Measurements from ENCODE around the gene TIMM29. TPM values are rescaled to one million over a fixed set of nuclear protein-coding genes. Genes with fewer than 3 reads are reported as not detected.
"Not testable (repeated sequence)": the region's sequence is repeated elsewhere in the genome, so short reads cannot be mapped to it uniquely, and the experiment has no call there.

TIMM29 gene
- total and polyA plus RNA-seq, 2 of the 13 experiments (the other 11 are each of a cell fraction or from before 2014, with no cell fraction given), result 7.1 to 33.8 TPM

DNA sequence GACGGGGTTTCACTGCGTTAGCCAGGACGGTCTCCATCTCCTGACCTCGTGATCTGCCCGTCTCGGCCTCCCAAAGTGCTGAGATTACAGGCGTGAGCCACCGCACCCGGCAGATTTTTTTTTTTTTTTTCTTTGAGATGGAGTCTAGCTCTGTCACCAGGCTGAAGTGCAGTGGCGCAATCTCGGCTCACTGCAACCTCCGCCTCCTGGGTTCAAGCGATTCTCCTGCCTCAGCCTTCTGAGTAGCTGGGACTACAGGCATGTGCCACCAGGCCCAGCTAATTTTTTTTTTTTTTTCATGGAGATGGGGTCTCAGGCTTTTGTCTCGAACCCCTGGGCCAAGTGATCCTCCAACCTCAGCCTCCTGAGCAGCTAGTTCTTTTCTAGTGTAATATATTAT lies 13.0 kb downstream of the TIMM29 start:
- H2AFZ ChIP-seq (ENCODE audit: low read length), result not testable (repeated sequence)

DNA sequence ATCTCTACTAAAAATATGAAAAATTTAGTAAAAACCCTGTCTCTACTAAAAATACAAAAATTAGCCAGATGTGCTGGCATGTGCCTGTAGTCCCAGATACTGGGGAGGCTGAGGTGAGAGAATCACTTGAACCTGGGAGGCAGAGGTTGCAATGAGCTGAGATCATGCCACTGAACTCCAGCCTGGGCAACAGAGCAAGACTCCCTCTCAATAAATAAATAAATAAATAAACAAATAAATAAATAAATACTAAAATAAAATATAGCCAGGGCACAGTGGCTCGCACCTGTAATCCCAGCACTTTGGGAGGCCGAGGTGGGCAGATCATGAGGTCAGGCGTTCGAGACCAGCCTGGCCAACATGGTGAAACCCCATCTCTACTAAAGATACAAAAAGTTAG lies 14.8 kb downstream of the TIMM29 start:
- H3K36me3 ChIP-seq (replicated peaks in 1 of 2; ENCODE audit: control insufficient read depth in 1 of 2, insufficient read depth in 2 of 2, low read length in 2 of 2); H3K4me3 ChIP-seq (replicated peaks in 1 of 3; ENCODE audit: insufficient read depth in 1 of 3, low read depth in 2 of 3, low read length in 3 of 3); BruUV-seq (replicated peaks); H3K9ac ChIP-seq (ENCODE audit: insufficient read depth, low read depth, low read length); H3K79me2 ChIP-seq (ENCODE audit: insufficient read depth, low read length); POLR2A ChIA-PET; ATAC-seq; H2AFZ ChIP-seq (ENCODE audit: low read length); H3K9me3 ChIP-seq (ENCODE audit: low read length); H3K27ac ChIP-seq (ENCODE audit: extremely low read length, insufficient read depth, low read length); DNase-seq (ENCODE audit: low spot score); H4K20me1 ChIP-seq (ENCODE audit: insufficient read depth, low read length); in situ Hi-C loops (cut with HindIII; ENCODE audit: extremely low pct_ligation_motif_present, low pct_unique_long_range_greater_than_20kb); FAIRE-seq; H3K4me2 ChIP-seq (ENCODE audit: low read depth, low read length); H3K27me3 ChIP-seq (ENCODE audit: control insufficient read depth in 1 of 2, insufficient read depth in 2 of 2, low read length in 2 of 2): not testable (repeated sequence)
- intact Hi-C loops (cut with micrococcal nuclease; ENCODE audit: unreplicated experiment), result loop anchor here (5.0 kb wide), 1 partner anchor 69 kb away; no protein-coding TSS in a partner anchor
- 90% methylated on average over 4 of the region's 4 CpGs for WGBS (ENCODE audit: low lambda C conversion rate)
- peaks cover 63% of the 10 kb centered on the region for H3K4me1 ChIP-seq (ENCODE audit: insufficient read depth, low read length)
- CTCF ChIA-PET (ENCODE audit: low intra/inter-chr PET ratio, low total read pairs), result interaction anchor here (1.7 kb wide), 1 partner anchor 68 kb away, joined by 4 read pairs; no protein-coding TSS in a partner anchor

More for the DNA sequence above, 13.0 kb downstream of the TIMM29 start:
- WGBS (ENCODE audit: low lambda C conversion rate), result 14% methylated on average over 14 of the region's 14 CpGs
- H3K79me2 ChIP-seq (ENCODE audit: insufficient read depth, low read length); BruUV-seq (replicated peaks); DNase-seq (ENCODE audit: low spot score); FAIRE-seq; in situ Hi-C loops (cut with HindIII; ENCODE audit: extremely low pct_ligation_motif_present, low pct_unique_long_range_greater_than_20kb); H3K36me3 ChIP-seq (replicated peaks in 1 of 2; ENCODE audit: control insufficient read depth in 1 of 2, insufficient read depth in 2 of 2, low read length in 2 of 2); H3K27me3 ChIP-seq (ENCODE audit: control insufficient read depth in 1 of 2, insufficient read depth in 2 of 2, low read length in 2 of 2); H3K27ac ChIP-seq (ENCODE audit: extremely low read length, insufficient read depth, low read length); H4K20me1 ChIP-seq (ENCODE audit: insufficient read depth, low read length); H3K9ac ChIP-seq (ENCODE audit: insufficient read depth, low read depth, low read length); H3K9me3 ChIP-seq (ENCODE audit: low read length): not testable (repeated sequence)
- POLR2A ChIA-PET, result interaction anchor here (0.7 to 1.7 kb wide), 7 partner anchors 13 to 224 kb away, joined by 3 to 17 read pairs (median 3); partner anchors contain the start of genes LDLR and SMARCA4
- H3K4me2 ChIP-seq (ENCODE audit: low read depth, low read length), result peak overlapping the region; percentile 48
- peak; percentile 30 for ATAC-seq
- intact Hi-C loops (cut with micrococcal nuclease; ENCODE audit: unreplicated experiment), result loop anchor here (5.0 kb wide), 1 partner anchor 71 kb away; no protein-coding TSS in a partner anchor
- peak; percentile 47; the same call in 1 of the 2 replicates for TF ChIP-seq ZNF501 (CRISPR knock-in tag; IDR thresholded peaks at IDR 0.05)
- peak; percentile 14 for TF ChIP-seq SAP130 (CRISPR knock-in tag; IDR thresholded peaks at IDR 0.05; ENCODE audit: low read depth)
- TF ChIP-seq, protein P1, sequence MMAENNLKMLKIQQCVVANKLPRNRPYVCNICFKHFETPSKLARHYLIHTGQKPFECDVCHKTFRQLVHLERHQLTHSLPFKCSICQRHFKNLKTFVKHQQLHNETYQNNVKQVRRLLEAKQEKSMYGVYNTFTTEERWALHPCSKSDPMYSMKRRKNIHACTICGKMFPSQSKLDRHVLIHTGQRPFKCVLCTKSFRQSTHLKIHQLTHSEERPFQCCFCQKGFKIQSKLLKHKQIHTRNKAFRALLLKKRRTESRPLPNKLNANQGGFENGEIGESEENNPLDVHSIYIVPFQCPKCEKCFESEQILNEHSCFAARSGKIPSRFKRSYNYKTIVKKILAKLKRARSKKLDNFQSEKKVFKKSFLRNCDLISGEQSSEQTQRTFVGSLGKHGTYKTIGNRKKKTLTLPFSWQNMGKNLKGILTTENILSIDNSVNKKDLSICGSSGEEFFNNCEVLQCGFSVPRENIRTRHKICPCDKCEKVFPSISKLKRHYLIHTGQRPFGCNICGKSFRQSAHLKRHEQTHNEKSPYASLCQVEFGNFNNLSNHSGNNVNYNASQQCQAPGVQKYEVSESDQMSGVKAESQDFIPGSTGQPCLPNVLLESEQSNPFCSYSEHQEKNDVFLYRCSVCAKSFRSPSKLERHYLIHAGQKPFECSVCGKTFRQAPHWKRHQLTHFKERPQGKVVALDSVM (CRISPR knock-in tag; IDR thresholded peaks at IDR 0.05), result peak; percentile 40; the same call in 1 of the 2 replicates
- TF ChIP-seq, protein P2, sequence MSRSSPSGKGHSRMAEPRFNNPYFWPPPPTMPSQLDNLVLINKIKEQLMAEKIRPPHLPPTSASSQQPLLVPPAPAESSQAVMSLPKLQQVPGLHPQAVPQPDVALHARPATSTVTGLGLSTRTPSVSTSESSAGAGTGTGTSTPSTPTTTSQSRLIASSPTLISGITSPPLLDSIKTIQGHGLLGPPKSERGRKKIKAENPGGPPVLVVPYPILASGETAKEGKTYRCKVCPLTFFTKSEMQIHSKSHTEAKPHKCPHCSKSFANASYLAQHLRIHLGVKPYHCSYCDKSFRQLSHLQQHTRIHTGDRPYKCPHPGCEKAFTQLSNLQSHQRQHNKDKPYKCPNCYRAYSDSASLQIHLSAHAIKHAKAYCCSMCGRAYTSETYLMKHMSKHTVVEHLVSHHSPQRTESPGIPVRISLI (CRISPR knock-in tag; IDR thresholded peaks at IDR 0.05; ENCODE audit: borderline replicate concordance), result peak; percentile 81; the same call in 1 of the 2 replicates
- TF ChIP-seq CEBPG (CRISPR knock-in tag; IDR thresholded peaks at IDR 0.05), result peak; percentile 46; the same call in 1 of the 2 replicates
- TF ChIP-seq, protein P3, sequence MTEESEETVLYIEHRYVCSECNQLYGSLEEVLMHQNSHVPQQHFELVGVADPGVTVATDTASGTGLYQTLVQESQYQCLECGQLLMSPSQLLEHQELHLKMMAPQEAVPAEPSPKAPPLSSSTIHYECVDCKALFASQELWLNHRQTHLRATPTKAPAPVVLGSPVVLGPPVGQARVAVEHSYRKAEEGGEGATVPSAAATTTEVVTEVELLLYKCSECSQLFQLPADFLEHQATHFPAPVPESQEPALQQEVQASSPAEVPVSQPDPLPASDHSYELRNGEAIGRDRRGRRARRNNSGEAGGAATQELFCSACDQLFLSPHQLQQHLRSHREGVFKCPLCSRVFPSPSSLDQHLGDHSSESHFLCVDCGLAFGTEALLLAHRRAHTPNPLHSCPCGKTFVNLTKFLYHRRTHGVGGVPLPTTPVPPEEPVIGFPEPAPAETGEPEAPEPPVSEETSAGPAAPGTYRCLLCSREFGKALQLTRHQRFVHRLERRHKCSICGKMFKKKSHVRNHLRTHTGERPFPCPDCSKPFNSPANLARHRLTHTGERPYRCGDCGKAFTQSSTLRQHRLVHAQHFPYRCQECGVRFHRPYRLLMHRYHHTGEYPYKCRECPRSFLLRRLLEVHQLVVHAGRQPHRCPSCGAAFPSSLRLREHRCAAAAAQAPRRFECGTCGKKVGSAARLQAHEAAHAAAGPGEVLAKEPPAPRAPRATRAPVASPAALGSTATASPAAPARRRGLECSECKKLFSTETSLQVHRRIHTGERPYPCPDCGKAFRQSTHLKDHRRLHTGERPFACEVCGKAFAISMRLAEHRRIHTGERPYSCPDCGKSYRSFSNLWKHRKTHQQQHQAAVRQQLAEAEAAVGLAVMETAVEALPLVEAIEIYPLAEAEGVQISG (CRISPR knock-in tag; IDR thresholded peaks at IDR 0.05), result 0 out of 2 replicates have a peak, but pooled peaks have one; percentile 20
- 0 out of 2 replicates have a peak, but pooled peaks have one; percentile 8 for TF ChIP-seq ZNF335 (CRISPR knock-in tag; IDR thresholded peaks at IDR 0.05)
- peak; percentile 55; the same call in 1 of the 2 replicates for TF ChIP-seq ZNF460 (CRISPR knock-in tag; IDR thresholded peaks at IDR 0.05; ENCODE audit: borderline replicate concordance)
- 0 out of 2 replicates have a peak, but pooled peaks have one; percentile 5 for TF ChIP-seq ZMYM3 (CRISPR knock-in tag; IDR thresholded peaks at IDR 0.05)
- H3K4me1 ChIP-seq (ENCODE audit: insufficient read depth, low read length), result peaks cover 63% of the 10 kb centered on the region
- H3K4me3 ChIP-seq (replicated peaks in 1 of 3; ENCODE audit: insufficient read depth in 1 of 3, low read depth in 2 of 3, low read length in 3 of 3), result peak overlapping the region in 1 of 3 experiments; percentile 29; a peak in 3 of 6 replicates
- CTCF ChIA-PET (ENCODE audit: low intra/inter-chr PET ratio, low total read pairs), result interaction anchor here (1.1 to 1.7 kb wide), 2 partner anchors 34 to 70 kb away, joined by 3 to 4 read pairs; no protein-coding TSS in a partner anchor

Data from HepG2 (cell line).